Esophagus muscularis mucosa (tissue), 4 donors: ENCODE measurements around the gene DYNC2LI1.

Source experiments
- EP300 ChIP-seq: sonication (generic); formaldehyde crosslinking; IDR thresholded peaks from one replicate; pipeline ENCODE4 v1.6.1; 2017; ENCODE audit warnings: antibody characterized with exemption
- POLR2A ChIP-seq: fragments of 450-650 bp; IDR thresholded peaks from one replicate; pipeline ENCODE4 v1.6.1; 2017; ENCODE audit warnings: antibody characterized with exemption, moderate library complexity, mild to moderate bottlenecking, low read depth
- TF ChIP-seq, protein P1 (sequence below), 3 experiments: fragments of 200-600 bp in 2 of 3; fragments of 450-650 bp in 1 of 3; sonication (generic) in 2 of 3; IDR thresholded peaks; one replicate each; pipeline ENCODE4 v1.5.1; 2017 to 2019; ENCODE audit warnings: antibody characterized with exemption in 3 of 3, mild to moderate bottlenecking in 2 of 3, moderate library complexity in 1 of 3

DNA sequence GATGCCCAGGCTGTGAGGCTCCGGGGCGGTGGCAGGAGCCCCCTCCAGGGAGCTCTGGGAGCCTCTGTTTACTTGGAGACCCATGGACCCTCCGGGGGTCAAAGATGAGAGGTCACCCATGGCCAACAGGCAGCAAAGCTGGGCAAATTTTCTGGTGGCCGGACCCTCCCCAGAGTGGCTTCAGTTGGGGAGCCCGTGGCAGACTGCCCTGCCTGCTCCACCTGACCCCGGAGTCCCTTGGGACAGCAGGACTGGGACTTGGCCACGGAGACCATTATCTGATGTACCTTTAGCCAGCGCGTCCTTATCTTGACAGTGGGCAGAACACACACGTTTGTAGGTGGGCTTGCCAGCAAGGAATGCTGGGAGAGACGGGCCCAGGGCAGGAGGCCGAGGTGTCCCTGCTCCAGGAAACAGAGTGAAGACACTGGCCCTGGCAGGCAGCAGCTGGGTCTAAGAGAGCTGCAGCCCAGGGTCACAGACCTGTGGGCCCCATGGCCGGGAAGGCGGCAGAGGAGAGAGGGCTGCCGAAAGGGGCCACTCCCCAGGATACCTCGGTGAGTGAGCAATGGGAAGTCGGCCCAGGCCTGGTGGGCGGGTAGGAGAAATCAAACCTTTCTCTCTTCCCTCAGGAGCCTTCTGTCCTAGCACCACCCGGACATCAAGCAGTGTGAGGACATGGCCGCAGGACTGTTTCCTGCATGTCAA, 64.9 kb downstream of the DYNC2LI1 start, which contains the start of the genes ABCG5 and ABCG8:
- TF ChIP-seq, protein P1, sequence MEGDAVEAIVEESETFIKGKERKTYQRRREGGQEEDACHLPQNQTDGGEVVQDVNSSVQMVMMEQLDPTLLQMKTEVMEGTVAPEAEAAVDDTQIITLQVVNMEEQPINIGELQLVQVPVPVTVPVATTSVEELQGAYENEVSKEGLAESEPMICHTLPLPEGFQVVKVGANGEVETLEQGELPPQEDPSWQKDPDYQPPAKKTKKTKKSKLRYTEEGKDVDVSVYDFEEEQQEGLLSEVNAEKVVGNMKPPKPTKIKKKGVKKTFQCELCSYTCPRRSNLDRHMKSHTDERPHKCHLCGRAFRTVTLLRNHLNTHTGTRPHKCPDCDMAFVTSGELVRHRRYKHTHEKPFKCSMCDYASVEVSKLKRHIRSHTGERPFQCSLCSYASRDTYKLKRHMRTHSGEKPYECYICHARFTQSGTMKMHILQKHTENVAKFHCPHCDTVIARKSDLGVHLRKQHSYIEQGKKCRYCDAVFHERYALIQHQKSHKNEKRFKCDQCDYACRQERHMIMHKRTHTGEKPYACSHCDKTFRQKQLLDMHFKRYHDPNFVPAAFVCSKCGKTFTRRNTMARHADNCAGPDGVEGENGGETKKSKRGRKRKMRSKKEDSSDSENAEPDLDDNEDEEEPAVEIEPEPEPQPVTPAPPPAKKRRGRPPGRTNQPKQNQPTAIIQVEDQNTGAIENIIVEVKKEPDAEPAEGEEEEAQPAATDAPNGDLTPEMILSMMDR (IDR thresholded peaks at IDR 0.05): no peak
- TF ChIP-seq POLR2A (no peak), EP300 (no peak)
